GM13977 (cell line): ENCODE results near the gene PRRX2.

Experiments used
- DNase-seq: peaks from one replicate; pipeline ENCODE4 v3.0.0; 2012; ENCODE audit warnings: low spot score
- CTCF ChIP-seq: IDR thresholded peaks from 2 replicates; pipeline ENCODE4 v1.5.1; 2012; ENCODE audit warnings: mild to moderate bottlenecking, control low read depth; ENCODE audit not compliant: insufficient read depth; ENCODE audit errors: extremely low read depth, missing control alignments
- in situ Hi-C: fragments of 300-500 bp; cut with MboI; formaldehyde crosslinking; loops from one replicate; pipeline ENCODE4 v1.12.0; 2022; ENCODE audit warnings: low sequenced_read_pairs, low pct_unique_long_range_greater_than_20kb, mixed read lengths, inconsistent platforms; ENCODE audit not compliant: unreplicated experiment

PRRX2 gene

GRCh38 chr9:129765764-129766317, 100.4 kb downstream of the PRRX2 start:
- no peak for DNase-seq
- no peak for TF ChIP-seq CTCF
- in situ Hi-C loops, result no loop called here

- in situ Hi-C loops, result no loop called here
- no peak for TF ChIP-seq CTCF
- DNase-seq, result no peak
Measured at GRCh38 chr9:129768486-129768885, 103.0 kb downstream of the PRRX2 start.

GRCh38 chr9:129769669-129770068, 104.2 kb downstream of the PRRX2 start:
- no peak for DNase-seq
- in situ Hi-C loops, result no loop called here
- no peak for TF ChIP-seq CTCF

- no peak for TF ChIP-seq CTCF
- no peak for DNase-seq
- in situ Hi-C loops, result no loop called here
Measured at GRCh38 chr9:129770741-129771140, 105.3 kb downstream of the PRRX2 start.
